K562 (cell line): ENCODE data around the gene CDC45. TPM values are rescaled to one million over a fixed set of nuclear protein-coding genes. Genes with fewer than 3 reads are reported as not detected.
"Not testable (repeated sequence)": the region's sequence is repeated elsewhere in the genome, so short reads cannot be mapped to it uniquely, and the experiment has no call there.

Experiments used
- ATAC-seq: fragments of 200-7000 bp; cut with Tn5 transposase; 3 replicates; pipeline ENCODE4 v1.9.1; 2020; ENCODE audit warnings: moderate library complexity
- BruUV-seq: library from RNA; stranded (reverse); fragments of 400-500 nt; replicated peaks from 2 replicates; lab custom pipeline; 2021; lab: Mats Ljungman, UMichigan
- CTCF ChIA-PET: fragments of 300-600 bp; formaldehyde crosslinking; extraction: SDS; loops from one replicate; lab custom pipeline; 2021; ENCODE audit warnings: low intra/inter-chr PET ratio; lab: Yijun Ruan, JAX
- POLR2A ChIA-PET: fragments of 300-600, 350-650 bp; sonication (Branson Sonifier 250); formaldehyde crosslinking; extraction: SDS; loops from one replicate; lab custom pipeline; 2021; ENCODE audit warnings: antibody characterized with exemption, inconsistent platforms; lab: Yijun Ruan, JAX
- DNase-seq, 4 experiments: peaks; one replicate each; pipeline versions ENCODE4 v3.0.0 to v3.0.0-alpha.2; 2011 to 2018; ENCODE audit warnings: low spot score in 3 of 4, mixed read lengths in 3 of 4; ENCODE audit errors: extremely low read depth in 1 of 4
- FAIRE-seq: peaks from 2 replicates; lab custom pipeline; 2011; peaks lifted over from hg19 to GRCh38; lab: Jason Lieb, UNC
- H2AFZ ChIP-seq: 2 replicates; pipeline ENCODE4 v1.6.0; 2011; ENCODE audit warnings: low read depth, low read length, control low read depth, inconsistent platforms
- H3K27ac ChIP-seq: fragments of 200-600 bp; 3 replicates; pipeline ENCODE4 v1.8.0; 2011; ENCODE audit warnings: low read depth, mild to moderate bottlenecking, control low read depth, inconsistent platforms, low read length, moderate library complexity, mixed read lengths; ENCODE audit errors: extremely low read depth
- H3K27me3 ChIP-seq, 2 experiments: fragments of 300-600 bp in 1 of 2; 2 replicates in 1 of 2; 3 replicates in 1 of 2; pipeline versions ENCODE4 v1.6.0 to v1.8.0; 2011; ENCODE audit warnings: inconsistent platforms in 2 of 2, low read length in 2 of 2, mild to moderate bottlenecking in 1 of 2, mixed read lengths in 1 of 2, moderate library complexity in 1 of 2; ENCODE audit not compliant: control insufficient read depth in 2 of 2, insufficient read depth in 2 of 2
- H3K36me3 ChIP-seq: fragments of 300-600 bp; 3 replicates; pipeline ENCODE4 v1.8.0; 2011; ENCODE audit warnings: mild to moderate bottlenecking, low read length, inconsistent platforms; ENCODE audit not compliant: control insufficient read depth, insufficient read depth
- H3K4me1 ChIP-seq, 2 experiments: fragments of 200-600 bp in 1 of 2; replicated peaks in 1 of 2; 2 replicates in 1 of 2; 3 replicates in 1 of 2; pipeline versions ENCODE4 v1.5.1 to v1.8.0; 2011; ENCODE audit warnings: inconsistent platforms in 2 of 2, low read length in 2 of 2, mild to moderate bottlenecking in 1 of 2, mixed read lengths in 1 of 2, moderate library complexity in 1 of 2; ENCODE audit not compliant: control insufficient read depth in 2 of 2, insufficient read depth in 2 of 2
- H3K4me2 ChIP-seq: 2 replicates; pipeline ENCODE4 v1.6.1; 2011; ENCODE audit warnings: low read length, control low read depth, inconsistent platforms, mixed read lengths; ENCODE audit not compliant: insufficient read depth
- H3K4me3 ChIP-seq: fragments of 200-600 bp; sonication (generic), shearing (Covaris generic); 2 replicates; pipeline ENCODE4 v1.5.1; 2016; ENCODE audit warnings: control low read depth, inconsistent platforms
- H3K79me2 ChIP-seq: fragments of 200-600 bp; 3 replicates; pipeline ENCODE4 v1.8.0; 2011; ENCODE audit warnings: low read length, inconsistent platforms; ENCODE audit not compliant: control insufficient read depth, insufficient read depth
- H3K9ac ChIP-seq, 2 experiments: 2 replicates each; pipeline versions ENCODE4 v1.6.0 to v1.6.1; 2011; ENCODE audit warnings: low read depth in 2 of 2, low read length in 2 of 2, control low read depth in 1 of 2, inconsistent platforms in 1 of 2, mild to moderate bottlenecking in 1 of 2, mixed read lengths in 1 of 2; ENCODE audit not compliant: insufficient read depth in 1 of 2
- H3K9me1 ChIP-seq: one replicate; pipeline ENCODE4 v1.6.0; 2011; ENCODE audit warnings: inconsistent platforms, mild to moderate bottlenecking, low read length, moderate library complexity; ENCODE audit not compliant: control insufficient read depth, insufficient read depth
- H3K9me3 ChIP-seq: replicated peaks from 2 replicates; pipeline ENCODE4 v1.5.1; 2011; ENCODE audit warnings: low read depth, low read length, inconsistent platforms; ENCODE audit not compliant: control insufficient read depth, insufficient read depth
- H4K20me1 ChIP-seq: replicated peaks from 2 replicates; pipeline ENCODE4 v1.6.1; 2011; ENCODE audit warnings: low read length, inconsistent platforms, mixed read lengths; ENCODE audit not compliant: control insufficient read depth, insufficient read depth
- BCOR ChIP-seq: fragments of 450-650 bp; IDR thresholded peaks from 2 replicates; pipeline ENCODE4 v1.6.1; 2016
- BRCA1 ChIP-seq, 2 experiments: fragments of 450-650 bp in 1 of 2; sonication (generic) in 1 of 2; formaldehyde crosslinking in 1 of 2; IDR thresholded peaks; 2 replicates each; pipeline versions ENCODE4 v1.5.0 to v1.6.1; 2017 to 2020; ENCODE audit warnings: mild to moderate bottlenecking in 1 of 2, missing genetic modification reagents in 1 of 2
- CBX2 ChIP-seq: fragments of 200-600 bp; sonication (generic); IDR thresholded peaks from one replicate; pipeline ENCODE4 v1.6.1; 2012; ENCODE audit warnings: mild to moderate bottlenecking, low read length, inconsistent platforms; ENCODE audit not compliant: insufficient read depth, poor library complexity, severe bottlenecking
- IRF2 ChIP-seq: sonication (generic); formaldehyde crosslinking; IDR thresholded peaks from 2 replicates; pipeline ENCODE4 v1.8.1; 2022; ENCODE audit warnings: mild to moderate bottlenecking, missing genetic modification reagents
- NBN ChIP-seq: fragments of 450-650 bp; IDR thresholded peaks from 2 replicates; pipeline ENCODE4 v1.6.1; 2016; ENCODE audit warnings: low read depth, mild to moderate bottlenecking
- ZFP91 ChIP-seq: sonication (generic); formaldehyde crosslinking; IDR thresholded peaks from 2 replicates; pipeline ENCODE4 v1.8.0; 2022; ENCODE audit warnings: mild to moderate bottlenecking, missing genetic modification reagents
- ZNF121 ChIP-seq: sonication (generic); formaldehyde crosslinking; conservative IDR thresholded peaks from 2 replicates; pipeline ENCODE4 v1.8.0; 2022; ENCODE audit warnings: missing genetic modification reagents
- WGBS: fragments of 100-300 bp; shearing (Covaris generic); methylation state at CpG from one replicate; pipeline ENCODE4 v1.1.6; 2016; ENCODE audit warnings: low coverage, mixed read lengths; ENCODE audit not compliant: insufficient coverage; ENCODE audit errors: missing lambda C conversion rate; 5-methylcytosine and 5-hydroxymethylcytosine counted together
- in situ Hi-C: fragments of 300-500 bp; cut with MboI; formaldehyde crosslinking; loops from 4 replicates; pipeline ENCODE4 v1.15.0; 2018; ENCODE audit warnings: inconsistent platforms, mixed read lengths
- intact Hi-C: fragments of 100-400 bp; cut with micrococcal nuclease; formaldehyde crosslinking; loops from 2 replicates; pipeline ENCODE4 v1.14.2; 2022
- polyA plus RNA-seq, 8 experiments: library from polyadenylated mRNA; depleted of rRNA in 4 of 8; stranded (reverse) in 5 of 8; unstranded in 3 of 8; fragments of >200 nt; fragmentation: Nextera tagmentation in 2 of 8; fragmentation: Illumina TruSeq in 1 of 8; extraction: Ambion mirVana in 2 of 8; extraction: Trizol in 1 of 8; gene quantifications; 2 replicates each; pipeline versions ENCODE4 v1.2.1 to v1.2.3, GENCODE V29; 2011 to 2014; ENCODE audit warnings: inconsistent platforms in 1 of 8, missing spikeins in 1 of 8
- total RNA-seq, 7 experiments: library from RNA; depleted of rRNA in 6 of 7; stranded (reverse); fragments of >200 nt in 6 of 7; fragmentation: Illumina TruSeq in 2 of 7; extraction: Trizol in 2 of 7; gene quantifications; 2 replicates each; pipeline versions ENCODE4 v1.2.1 to v1.2.3, GENCODE V29; 2011 to 2021; ENCODE audit warnings: low replicate concordance in 1 of 7

Gene CDC45
- total and polyA plus RNA-seq, 9 of the 15 experiments (the other 6 are each of a cell fraction or from before 2014, with no cell fraction given) = 251 to 580 (median 410) TPM

DNA sequence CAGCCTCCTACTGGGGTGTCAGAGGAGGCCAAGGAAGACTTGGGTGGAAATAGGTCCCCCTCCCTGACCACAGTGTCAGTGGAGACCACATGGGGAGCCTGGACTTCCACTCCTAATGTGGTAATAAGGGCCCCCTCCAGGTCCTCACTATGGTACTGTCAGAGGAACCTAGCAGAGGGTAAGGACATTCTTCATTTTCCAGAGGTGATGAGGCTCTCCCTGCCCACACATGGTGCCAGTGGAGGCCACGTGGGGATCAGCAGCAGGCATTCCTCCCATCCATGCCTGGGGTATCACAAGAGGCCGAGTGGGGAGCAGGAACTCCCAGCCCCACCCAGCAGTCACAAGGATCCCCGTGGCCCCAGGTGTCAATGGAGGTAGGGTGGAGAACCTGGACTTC lies 51.0 kb downstream of the CDC45 start (continued):
- TF ChIP-seq IRF2 (CRISPR knock-in tag) (peak; percentile 50; the same call in 1 of the 2 replicates), NBN (no peak)

- WGBS = 2% methylated on average over 6 of the region's 6 CpGs
- H2AFZ ChIP-seq; H3K4me1 ChIP-seq; BruUV-seq; H3K27ac ChIP-seq; H3K4me3 ChIP-seq; CTCF ChIA-PET; DNase-seq; in situ Hi-C loops; ATAC-seq; H3K9me3 ChIP-seq; H3K4me2 ChIP-seq; H3K9ac ChIP-seq; H3K36me3 ChIP-seq; FAIRE-seq; H3K79me2 ChIP-seq; H3K9me1 ChIP-seq; TF ChIP-seq BRCA1 (IDR thresholded peaks at IDR 0.05): not testable (repeated sequence)
- Histone ChIP-seq H4K20me1 (peaks cover 15% of the 10 kb centered on the region), H3K27me3 (peaks cover 59 to 73% of the 10 kb centered on the region in 2 experiments)
- 0 out of 2 replicates have a peak, but pooled peaks have one; percentile 9 for TF ChIP-seq BRCA1 (CRISPR knock-in tag; IDR thresholded peaks at IDR 0.05)
- peak; percentile 94 for TF ChIP-seq ZNF121
- peak; percentile 20; the same call in 1 of the 2 replicates for TF ChIP-seq BCOR
- peak; percentile 72 for TF ChIP-seq CBX2
- TF ChIP-seq ZFP91 (CRISPR knock-in tag) = 0 out of 2 replicates have a peak, but pooled peaks have one; percentile 24
- POLR2A ChIA-PET = interaction anchor here (0.6 to 3.4 kb wide), 3 partner anchors 10 to 387 kb away, joined by 3 to 16 read pairs (median 3); no protein-coding TSS in a partner anchor
- intact Hi-C loops = loop anchor here (5.0 kb wide), 1 partner anchor 76 kb away; no protein-coding TSS in a partner anchor
These were observed 51.6 kb downstream of the CDC45 start for GRCh38 chr22:19531327-19531726.
